Pancreas (tissue), 10 donors: Measurements from ENCODE around the gene PACS2. TPM values are rescaled to one million over a fixed set of nuclear protein-coding genes. Genes with fewer than 3 reads are reported as not detected.

ENCODE experiments used
- ATAC-seq, 4 donors: fragments of 200-7000 bp; cut with Tn5 transposase; one replicate each; pipeline versions ENCODE4 v1.8.0 to v1.9.1; 2020; ENCODE audit warnings: mild to moderate bottlenecking in 4 of 4, moderate library complexity in 4 of 4
- DNase-seq, 6 donors: peaks; one replicate each; pipeline ENCODE4 v3.0.0-alpha.2; 2020
- FAIRE-seq: peaks from 2 replicates; lab custom pipeline; 2012; peaks lifted over from hg19 to GRCh38; lab: Jason Lieb, UNC
- H3K27ac ChIP-seq, 4 donors: fragments of 200-600 bp; sonication (generic); 1 replicate in 3 of 4; 2 replicates in 1 of 4; pipeline versions ENCODE4 v1.5.0 to v1.8.0; 2020
- H3K27me3 ChIP-seq, 4 donors: fragments of 200-600 bp; one replicate each; pipeline ENCODE4 v1.8.0; 2021
- H3K36me3 ChIP-seq, 3 donors: fragments of 200-600 bp; sonication (generic) in 1 of 3; one replicate each; pipeline versions ENCODE4 v1.5.0 to v1.8.0; 2020 to 2021
- H3K4me1 ChIP-seq, 3 donors: fragments of 200-600 bp; one replicate each; pipeline ENCODE4 v1.8.0; 2021
- H3K4me3 ChIP-seq, 4 donors: fragments of 200-600 bp; sonication (generic) in 2 of 4; one replicate each; pipeline versions ENCODE4 v1.5.0 to v1.8.0; 2020 to 2021
- H3K9me3 ChIP-seq, 4 donors: fragments of 200-600 bp; one replicate each; pipeline ENCODE4 v1.8.0; 2021
- CTCF ChIP-seq, 4 donors: fragments of 200-600 bp; sonication (generic) in 3 of 4; IDR thresholded peaks; one replicate each; pipeline versions ENCODE4 v1.5.0 to v1.8.0; 2021; ENCODE audit warnings: antibody characterized with exemption in 4 of 4
- WGBS, 2 donors: extraction: QIAGEN DNeasy Blood & Tissue Kit; methylation state at CpG; one replicate each; pipeline ENCODE4 v1.1.7; 2013; 5-methylcytosine and 5-hydroxymethylcytosine counted together
- intact Hi-C, 3 donors: fragments of 100-400 bp; cut with DNase I; formaldehyde crosslinking; loops; one replicate each; pipeline versions ENCODE4 v1.11.1 to v1.14.2; 2022
- polyA plus RNA-seq, 2 donors: library from polyadenylated mRNA; stranded (reverse); fragments of 200-250 nt; gene quantifications; one replicate each; pipeline ENCODE4 v1.2.3, GENCODE V29; 2013
- total RNA-seq, 6 donors: library from RNA; stranded (reverse); fragmentation: NEBNext Ultra II Directional in 4 of 6; extraction: Animal tissue kit (Norgen Biotek cat#: 25700) in 4 of 6; gene quantifications; one replicate each; pipeline versions ENCODE4 v1.2.1 to v1.2.4, GENCODE V29; 2021 to 2023
- donor health status: healthy with polysubstance abuse.
- donor health status: DM: no; HTN: no; CAD: no; lungs with moderate emphysema.
- donor health status: DM: no; HTN: no; CAD: no.
- donor health status: control.
- donor health status: control.
- donor health status: Bipolar disorder and iron deficiency.
- donor health status: DM: yes; HTN: yes; CAD: no.
- donor health status: DM: no; HTN: no; CAD: no.
- donor health status: DM: no; HTN: no; CAD: no.
- donor health status: DM: yes; HTN: yes; CAD: no.

The PACS2 gene
- total and polyA plus RNA-seq, 8 donors: 36.9 to 128 (median 49.3) TPM

- H3K27me3 ChIP-seq: no peaks in the 10 kb centered on the region
- WGBS, 2 donors: 94 to 98% methylated on average over 5 to 8 of the region's 8 CpGs
- ATAC-seq (no peak), DNase-seq (peak in 2 of 6 donors; percentile 24 to 50), FAIRE-seq (no peak)
- H3K9me3 ChIP-seq: no peaks in the 10 kb centered on the region
- intact Hi-C loops: no loop called here
- H3K4me1 ChIP-seq: peaks cover 0 to 6% (median 3%) of the 10 kb centered on the region in 3 donors
- peak overlapping the region in 2 of 4 donors; percentile 86 to 91 for H3K4me3 ChIP-seq
- TF ChIP-seq CTCF (IDR thresholded peaks at IDR 0.05): no peak
- no peaks in the 10 kb centered on the region for H3K36me3 ChIP-seq
- no peak overlapping the region for H3K27ac ChIP-seq
Observed at GRCh38 chr14:105399466-105399775, 84.9 kb downstream of the PACS2 start.

- no peak overlapping the region for H3K27ac ChIP-seq
- FAIRE-seq: no peak
- intact Hi-C loops: no loop called here
- DNase-seq: peak in 2 of 6 donors; percentile 22 to 25
- WGBS, 2 donors: 96 to 98% methylated on average over 9 of the region's 9 CpGs
- no peaks in the 10 kb centered on the region for H3K27me3 ChIP-seq
- H3K36me3 ChIP-seq: no peaks in the 10 kb centered on the region
- no peak for TF ChIP-seq CTCF (IDR thresholded peaks at IDR 0.05)
- no peaks in the 10 kb centered on the region for H3K9me3 ChIP-seq
- ATAC-seq: no peak
- H3K4me1 ChIP-seq: peaks cover 0 to 6% (median 3%) of the 10 kb centered on the region in 3 donors
- peak overlapping the region in 1 of 4 donors; percentile 91 for H3K4me3 ChIP-seq
Observed at GRCh38 chr14:105400016-105400415, 85.5 kb downstream of the PACS2 start.

- H3K27me3 ChIP-seq: no peaks in the 10 kb centered on the region
- ATAC-seq (no peak), FAIRE-seq (no peak), DNase-seq (no peak)
- no peak for TF ChIP-seq CTCF (IDR thresholded peaks at IDR 0.05)
- intact Hi-C loops: no loop called here
- no peaks in the 10 kb centered on the region for H3K9me3 ChIP-seq
- H3K4me1 ChIP-seq: peaks cover 0 to 6% (median 3%) of the 10 kb centered on the region in 3 donors
- H3K27ac ChIP-seq: no peak overlapping the region
- WGBS, 2 donors: 97 to 98% methylated on average over 9 of the region's 9 CpGs
- H3K36me3 ChIP-seq: no peaks in the 10 kb centered on the region
- H3K4me3 ChIP-seq: no peak overlapping the region
Observed at GRCh38 chr14:105401699-105402098, 87.2 kb downstream of the PACS2 start.

GRCh38 chr14:105408592-105408991 is 94.0 kb downstream of the PACS2 start:
- WGBS, 2 donors: 86 to 91% methylated on average over 13 of the region's 13 CpGs
- Histone ChIP-seq H3K36me3 (no peaks in the 10 kb centered on the region), H3K27me3 (no peaks in the 10 kb centered on the region), H3K4me3 (no peak overlapping the region), H3K4me1 (peaks cover 0 to 4% (median 0%) of the 10 kb centered on the region in 3 donors), H3K9me3 (no peaks in the 10 kb centered on the region), H3K27ac (no peak overlapping the region)
- no peak for ATAC-seq
- peak in 1 of 6 donors; percentile 10 for DNase-seq
- no peak for FAIRE-seq
- no peak for TF ChIP-seq CTCF (IDR thresholded peaks at IDR 0.05)
- intact Hi-C loops: no loop called here

- H3K4me1 ChIP-seq: peaks cover 0 to 4% (median 0%) of the 10 kb centered on the region in 3 donors
- FAIRE-seq (no peak), ATAC-seq (no peak), DNase-seq (no peak)
- H3K27me3 ChIP-seq: no peaks in the 10 kb centered on the region
- no peaks in the 10 kb centered on the region for H3K9me3 ChIP-seq
- intact Hi-C loops: no loop called here
- 85 to 97% methylated on average over 3 of the region's 3 CpGs for WGBS, 2 donors
- TF ChIP-seq CTCF (IDR thresholded peaks at IDR 0.05): no peak
- H3K27ac ChIP-seq: no peak overlapping the region
- H3K36me3 ChIP-seq: no peaks in the 10 kb centered on the region
- H3K4me3 ChIP-seq: no peak overlapping the region
Observed at GRCh38 chr14:105409364-105409763, 94.8 kb downstream of the PACS2 start.
